Measurements from ENCODE around the gene SHANK3.
A peak's percentile ranks its signal among the peaks of the same experiment; 100 is the strongest.
"Not testable (repeated sequence)": the region's sequence is repeated elsewhere in the genome, so short reads cannot be mapped to it uniquely, and the experiment has no call there.

Gene SHANK3

DNA sequence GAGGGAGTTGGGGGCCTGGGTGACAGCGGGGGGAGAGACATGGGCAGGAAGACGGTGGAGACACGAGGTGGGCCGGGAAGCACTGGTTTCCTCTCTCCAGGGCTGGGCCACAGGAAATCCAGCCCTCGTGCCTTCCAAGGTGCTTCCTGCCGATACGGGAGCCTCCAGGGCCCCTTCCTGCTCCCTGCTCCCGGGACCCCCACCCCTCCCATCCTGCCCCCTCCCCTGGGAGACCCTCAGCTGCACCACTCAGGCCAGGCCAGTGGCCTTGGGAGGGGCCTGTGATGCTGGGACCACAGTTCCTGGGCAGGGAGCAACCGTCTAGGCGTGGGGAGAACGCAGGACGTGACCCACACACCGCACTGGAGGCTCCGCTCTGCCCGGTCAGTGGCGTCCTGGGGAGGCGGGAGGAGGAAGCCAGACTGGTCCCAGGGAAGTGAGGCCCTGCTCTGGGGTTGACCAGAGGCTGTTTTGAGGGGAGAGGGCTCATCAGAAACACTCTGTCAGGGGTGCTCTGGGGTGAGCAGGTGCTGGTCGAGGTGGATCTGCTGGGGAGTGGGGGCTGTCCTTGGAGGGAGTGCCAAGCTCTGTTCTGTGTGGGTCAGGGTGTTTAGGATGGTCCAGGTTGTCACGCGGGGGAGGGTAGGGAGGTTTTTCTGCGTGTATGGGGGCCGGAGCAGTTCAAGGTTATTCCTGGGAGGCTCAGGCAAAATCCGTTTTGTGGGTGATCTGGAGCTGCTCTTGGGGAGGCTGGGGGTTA, at the start of gene SHANK3:
TSS of gene SHANK3 (plus strand) at position 353 of the 760 bp plus-strand sequence.
- no peak for DNase-seq (ENCODE audit: low read depth in 3 of 3)

DNA sequence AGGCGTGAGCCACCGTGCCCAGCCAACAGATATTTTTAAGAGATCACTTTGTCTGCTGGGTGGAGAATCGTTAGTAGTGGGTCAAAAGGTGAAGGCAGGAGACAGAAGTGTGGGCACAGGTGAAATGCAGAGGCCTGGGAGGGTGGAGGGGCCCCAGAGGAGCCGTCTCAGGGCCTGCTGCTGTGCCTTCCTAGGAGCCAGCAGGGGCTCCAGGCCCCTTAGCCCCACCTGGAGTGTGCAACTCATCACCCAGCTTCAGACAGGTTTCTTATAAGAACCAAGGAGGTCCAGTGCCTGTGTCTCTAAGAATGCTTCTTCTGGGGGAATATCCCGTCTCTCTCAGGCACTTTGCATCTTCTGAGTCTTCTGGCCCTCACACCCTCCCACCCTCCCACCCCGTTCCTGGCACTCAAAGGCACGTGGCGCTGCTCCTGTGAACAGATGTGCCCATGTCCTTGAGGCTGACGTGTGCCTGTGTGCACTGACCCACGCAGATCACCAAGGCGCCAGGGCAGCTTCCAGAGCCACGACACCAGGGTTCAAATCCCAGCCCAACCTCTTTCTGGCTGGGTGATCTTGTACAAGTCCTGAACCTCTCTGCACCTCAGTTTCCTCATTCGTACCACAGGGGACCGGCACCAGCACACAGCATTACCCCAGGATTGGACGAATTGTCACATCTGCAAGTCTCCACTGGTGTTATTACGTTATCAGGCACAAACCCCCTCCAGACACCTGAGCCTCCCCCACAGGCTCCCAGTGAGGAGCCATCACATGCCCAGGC, 48.1 kb upstream of the SHANK3 start:
- no peak for DNase-seq (ENCODE audit: low read depth in 3 of 3)

DNA sequence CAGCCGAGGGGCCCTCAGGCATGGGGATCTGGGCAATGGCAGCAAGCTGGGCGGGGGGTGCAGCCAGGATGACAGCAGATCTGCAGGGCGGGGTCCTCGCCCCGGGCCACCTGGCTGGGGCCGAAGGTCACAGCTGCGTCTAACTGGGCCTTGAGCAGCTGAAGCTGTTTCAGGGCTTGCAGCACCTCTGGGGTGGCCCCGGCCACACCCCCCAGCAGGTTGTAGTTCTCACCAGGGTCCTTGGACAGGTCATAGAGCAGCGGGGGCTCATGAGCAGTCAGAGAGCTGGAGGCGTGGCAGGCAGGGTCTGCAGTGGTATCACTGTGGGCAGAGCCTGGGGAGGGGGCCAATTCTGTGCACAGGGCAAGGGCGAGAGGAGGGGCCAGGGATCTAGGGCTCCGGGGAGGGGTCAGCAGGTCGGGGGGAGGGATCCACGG, 47.5 kb upstream of the SHANK3 start:
- DNase-seq (ENCODE audit: low read depth in 3 of 3), result no peak

DNA sequence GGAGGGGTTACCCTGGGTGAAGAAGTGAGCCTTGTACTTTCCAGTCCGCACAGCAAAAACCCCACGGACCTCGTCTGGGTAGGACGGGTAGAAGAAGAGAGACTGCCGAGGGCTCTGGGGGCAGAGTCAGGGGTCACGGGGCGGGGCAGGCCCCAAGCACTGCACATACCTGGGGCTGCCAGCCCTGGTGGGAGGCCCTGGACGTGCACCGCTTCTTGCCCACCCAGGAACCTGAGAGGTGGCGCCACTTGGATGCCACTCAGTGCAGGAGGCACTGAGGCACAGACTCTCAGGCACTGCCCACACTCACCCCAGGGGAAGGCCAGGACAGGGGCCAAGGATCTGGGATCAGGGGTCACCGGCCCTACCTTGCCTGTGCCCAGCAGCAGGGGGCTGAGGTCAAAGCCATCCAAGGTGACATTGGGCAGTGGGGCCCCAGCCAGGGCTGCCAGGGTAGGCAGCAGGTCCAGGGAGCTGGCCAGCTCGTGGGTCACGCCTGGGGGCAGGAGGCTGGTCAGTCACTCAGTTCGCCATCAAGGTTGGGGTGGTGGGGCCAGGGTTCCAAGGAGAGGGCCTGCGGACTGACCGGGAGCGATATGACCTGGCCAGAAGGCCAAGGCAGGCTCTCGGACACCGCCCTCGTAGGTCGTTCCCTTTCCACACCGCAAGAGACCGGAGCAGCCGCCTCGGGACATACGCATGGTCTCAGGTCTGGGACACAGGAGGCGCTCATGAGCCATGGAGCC, 46.9 kb upstream of the SHANK3 start:
- no peak for DNase-seq (ENCODE audit: low read depth in 3 of 3)

GRCh38 chr22:50626314-50626849, 46.2 kb upstream of the SHANK3 start:
- no peak for DNase-seq (ENCODE audit: low read depth in 3 of 3)

DNA sequence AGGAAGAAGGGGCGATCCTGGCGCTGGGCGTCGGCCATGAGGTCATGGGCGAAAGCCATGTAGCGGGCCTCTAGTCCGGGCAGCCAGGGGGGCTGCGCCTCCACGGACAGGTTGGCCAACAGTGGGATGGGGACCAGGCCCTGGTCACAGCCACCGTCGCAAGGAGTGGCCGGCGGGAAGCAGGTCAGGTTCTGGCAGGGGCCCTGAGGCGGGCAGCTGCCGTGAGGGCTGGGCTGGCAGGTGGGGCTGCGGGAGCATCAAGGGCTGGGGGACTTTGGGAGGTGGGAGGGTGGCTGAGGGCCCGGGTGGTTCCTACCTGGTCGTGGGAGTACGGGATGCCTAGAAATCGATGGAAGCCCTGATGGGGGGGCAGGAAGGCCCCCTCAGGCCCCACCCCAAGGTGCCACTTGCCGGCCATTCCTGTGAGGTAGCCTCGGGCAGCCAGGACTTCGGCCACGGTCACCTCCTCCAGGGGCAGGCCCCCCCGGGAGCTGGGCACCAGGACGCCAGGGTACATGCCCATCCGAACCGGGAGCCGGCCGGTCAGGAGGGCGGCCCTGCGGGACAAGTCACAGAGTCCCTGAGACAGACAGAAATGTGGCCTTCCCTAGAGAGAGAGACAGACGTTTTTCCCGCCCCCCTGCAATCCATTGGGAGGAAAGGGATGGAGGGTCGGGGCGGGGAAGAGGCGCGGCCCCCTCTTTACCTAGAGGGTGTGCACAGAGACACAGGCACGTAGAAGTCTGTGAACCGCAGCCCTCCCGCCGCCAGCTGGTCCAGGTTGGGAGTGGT, 45.6 kb upstream of the SHANK3 start:
- no peak for DNase-seq (ENCODE audit: low read depth in 3 of 3)

DNA sequence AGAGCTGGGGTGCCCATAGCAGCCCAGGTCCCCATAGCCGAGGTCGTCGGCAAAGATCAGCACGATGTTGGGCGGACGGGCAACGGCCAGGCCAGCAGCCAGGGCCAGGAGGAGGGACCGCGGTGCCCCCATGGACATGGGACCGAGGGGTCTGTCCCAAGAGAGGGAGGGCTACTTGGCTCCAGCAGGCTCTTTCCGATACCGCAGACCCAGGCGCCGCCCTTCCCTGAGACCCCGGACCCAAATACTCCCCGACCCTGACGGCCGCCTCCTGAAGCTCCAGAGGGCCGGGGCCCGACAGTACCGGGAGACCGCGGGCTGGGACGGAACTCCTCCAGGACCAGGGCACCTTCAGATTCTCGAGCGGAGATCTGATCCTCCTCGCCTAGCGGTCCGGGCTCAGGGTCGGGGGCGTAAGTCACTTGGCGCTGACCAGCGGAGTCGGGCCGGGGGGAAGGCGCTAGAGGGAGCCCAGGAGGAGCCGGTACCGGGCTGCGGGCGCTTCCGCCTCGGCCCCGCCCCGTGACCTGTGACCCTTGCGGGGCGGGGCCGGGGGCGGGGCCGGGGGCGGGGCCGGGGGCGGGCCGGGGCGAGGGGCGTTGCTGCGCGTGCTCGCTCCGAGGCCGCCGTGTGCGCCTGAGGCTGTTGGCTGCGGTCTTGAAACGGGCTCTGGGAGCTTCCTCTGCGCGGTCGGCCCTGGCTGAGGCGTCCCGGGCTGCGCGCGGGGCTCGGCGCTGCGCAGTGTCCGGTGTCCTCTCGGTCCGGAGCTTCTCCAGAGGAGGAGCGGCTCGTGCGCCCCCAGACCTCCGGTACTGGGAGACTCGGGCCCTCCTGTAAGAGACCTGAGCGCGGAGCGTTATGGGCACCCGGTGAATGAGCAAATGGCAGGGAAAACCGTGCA, 44.7 kb upstream of the SHANK3 start, which contains the start of gene ARSA:
TSS of gene ARSA (minus strand) at position 511 of the 901 bp plus-strand sequence. CDS start at position 138, 373 bp downstream.
- DNase-seq (ENCODE audit: low read depth in 3 of 3), result peak in 2 of 3 donors; percentile 59 to 66

GRCh38 chr22:50628543-50629134, 44.0 kb upstream of the SHANK3 start:
- DNase-seq (ENCODE audit: low read depth in 3 of 3), result peak in 1 of 3 donors; percentile 16

GRCh38 chr22:50630376-50630775, 42.2 kb upstream of the SHANK3 start:
- DNase-seq (ENCODE audit: low read depth in 3 of 3), result no peak

- no peak for DNase-seq (ENCODE audit: low read depth in 3 of 3)
Measured at GRCh38 chr22:50633086-50633485, 39.5 kb upstream of the SHANK3 start.

DNA sequence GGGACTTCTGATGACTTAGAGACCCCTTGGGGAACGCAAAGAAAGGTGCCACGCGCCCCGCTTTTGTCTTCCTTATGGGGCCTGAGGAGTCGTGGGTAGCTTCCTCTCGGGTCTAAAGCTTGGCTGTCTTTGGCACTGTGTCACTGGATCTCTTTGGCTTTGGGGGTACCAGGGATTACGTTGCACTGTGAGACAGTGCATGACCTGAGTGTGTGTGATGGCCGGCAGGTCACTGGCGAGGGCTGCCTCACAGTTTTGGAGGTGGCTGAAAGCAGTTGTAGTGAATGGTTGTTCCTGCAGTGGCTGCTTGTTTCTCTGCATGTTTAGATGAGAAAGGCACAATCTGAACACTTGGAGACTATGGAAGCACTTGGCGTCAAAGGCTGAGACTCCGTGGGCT, 38.9 kb upstream of the SHANK3 start:
- DNase-seq (ENCODE audit: low read depth in 3 of 3), result no peak

DNA sequence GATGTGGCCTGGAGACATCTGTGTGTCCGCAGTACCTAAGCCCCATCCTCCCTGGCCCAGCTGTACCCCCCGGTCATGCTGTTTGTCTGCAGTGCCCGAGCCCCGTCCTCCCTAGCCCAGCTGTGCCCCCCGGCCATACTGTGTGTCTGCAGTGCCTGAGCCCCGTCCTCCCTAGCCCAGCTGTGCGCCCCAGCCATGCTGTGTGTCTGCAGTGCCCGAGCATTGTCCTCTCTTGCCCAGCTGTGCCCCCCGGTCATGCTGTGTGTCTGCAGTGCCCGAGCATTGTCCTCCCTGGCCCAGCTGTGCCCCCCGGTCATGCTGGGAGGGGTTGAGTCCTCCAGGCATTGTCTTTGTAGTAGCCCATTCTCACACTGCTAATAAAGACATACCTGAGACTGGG, 37.0 kb upstream of the SHANK3 start:
- no peak for DNase-seq (ENCODE audit: low read depth in 3 of 3)

DNA sequence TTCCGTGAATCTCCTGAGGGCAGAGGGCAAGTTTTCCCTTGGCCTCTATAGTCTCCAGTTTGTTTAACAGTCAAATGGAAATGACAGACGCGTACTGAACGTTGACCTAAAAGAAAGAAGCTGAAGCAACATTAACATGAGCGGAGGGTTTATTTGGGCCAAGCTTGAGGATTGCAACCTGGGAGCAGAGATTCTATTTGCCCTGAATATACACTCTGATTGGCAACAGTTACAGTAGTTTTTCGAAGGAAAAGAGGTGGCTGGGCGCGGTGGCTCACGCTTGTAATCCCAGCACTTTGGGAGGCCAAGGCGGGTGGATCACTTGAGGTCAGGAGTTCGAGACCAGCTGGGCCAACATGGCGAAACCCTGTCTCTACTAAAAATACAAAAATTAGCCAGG, 32.3 kb upstream of the SHANK3 start:
- not testable (repeated sequence) for DNase-seq (ENCODE audit: low read depth in 3 of 3)

DNA sequence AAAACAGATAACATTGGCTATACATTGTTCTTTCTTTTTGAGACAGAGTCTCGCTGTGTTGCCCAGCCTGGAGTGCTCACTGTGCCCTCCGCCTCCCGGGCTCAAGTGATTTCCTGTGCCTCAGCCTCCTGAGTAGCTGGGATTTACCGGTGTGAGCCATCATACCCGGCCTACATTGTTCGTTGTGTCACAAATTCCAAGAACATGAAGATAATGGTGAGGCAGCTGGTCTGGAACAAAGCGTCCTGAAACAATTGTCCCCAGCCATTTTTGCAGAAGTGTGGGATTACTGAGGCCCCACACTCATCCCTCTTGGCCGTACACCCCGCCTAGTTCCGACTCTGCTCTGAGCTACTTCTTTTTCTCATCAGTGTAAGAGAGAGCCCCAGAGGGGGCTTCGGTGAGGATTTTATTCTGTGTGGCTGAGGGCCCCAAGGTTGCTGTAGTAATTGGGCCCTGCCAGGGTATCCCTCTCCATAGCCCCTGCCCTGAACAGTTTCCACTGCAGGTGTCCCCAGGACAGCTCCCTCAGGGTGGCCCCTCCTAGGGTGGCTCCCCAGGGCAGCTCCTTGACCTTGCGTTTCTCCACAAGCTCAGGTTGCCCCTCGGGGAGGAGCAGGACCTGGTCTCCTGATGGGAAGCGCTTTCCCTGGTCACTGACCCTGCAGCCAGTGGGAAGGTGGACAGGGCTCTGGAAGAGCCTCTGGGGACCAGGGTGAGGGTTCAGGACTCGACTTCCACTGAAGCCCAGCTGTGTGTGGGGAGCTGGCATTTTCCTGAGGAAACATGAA, 31.6 kb upstream of the SHANK3 start:
- no peak for DNase-seq (ENCODE audit: low read depth in 3 of 3)

DNA sequence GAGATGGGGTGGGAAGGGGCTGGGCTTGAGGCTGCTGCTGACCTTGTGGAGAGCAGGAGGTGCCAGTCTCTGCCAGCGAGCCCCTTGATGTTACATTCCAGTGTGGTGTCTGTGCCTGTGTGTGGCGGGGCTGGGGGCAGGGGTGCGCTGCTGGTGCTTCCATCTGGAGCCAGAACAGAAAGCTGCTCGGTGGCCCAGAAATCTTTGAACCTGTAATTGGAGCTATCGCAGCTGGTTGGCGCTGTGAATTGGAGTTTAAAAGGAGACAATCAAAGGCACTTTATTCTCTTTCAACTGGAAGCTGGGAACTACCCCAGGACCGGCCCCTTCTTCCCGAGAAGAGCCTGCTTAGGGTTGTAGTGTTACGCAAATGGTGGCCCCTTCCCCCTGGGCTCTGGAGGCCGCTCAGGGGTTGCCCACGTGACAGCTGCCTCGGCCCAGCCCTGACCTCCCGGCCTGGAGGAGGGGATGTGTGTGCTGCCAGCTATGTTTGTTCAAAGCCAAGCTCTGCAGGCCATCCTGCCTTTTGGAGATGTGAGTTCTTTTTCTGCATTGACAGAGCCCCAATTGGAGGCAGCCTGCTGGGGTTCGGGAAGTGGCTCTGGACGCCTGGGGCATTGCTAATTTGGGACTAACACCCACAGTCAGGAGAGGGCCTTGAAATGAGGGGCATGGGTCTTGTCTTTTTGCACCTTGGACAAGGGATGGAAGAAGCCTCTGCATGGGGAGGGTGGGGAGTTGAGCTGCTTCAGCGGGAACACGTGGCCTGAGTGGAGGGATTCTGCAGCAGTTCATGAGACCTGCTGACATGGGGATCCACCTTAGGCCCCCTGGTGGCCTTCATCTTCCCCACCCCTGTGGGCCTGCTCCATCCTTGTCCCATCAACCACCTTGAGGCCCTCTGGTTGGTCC, 30.7 kb upstream of the SHANK3 start:
- DNase-seq (ENCODE audit: low read depth in 3 of 3), result no peak

DNA sequence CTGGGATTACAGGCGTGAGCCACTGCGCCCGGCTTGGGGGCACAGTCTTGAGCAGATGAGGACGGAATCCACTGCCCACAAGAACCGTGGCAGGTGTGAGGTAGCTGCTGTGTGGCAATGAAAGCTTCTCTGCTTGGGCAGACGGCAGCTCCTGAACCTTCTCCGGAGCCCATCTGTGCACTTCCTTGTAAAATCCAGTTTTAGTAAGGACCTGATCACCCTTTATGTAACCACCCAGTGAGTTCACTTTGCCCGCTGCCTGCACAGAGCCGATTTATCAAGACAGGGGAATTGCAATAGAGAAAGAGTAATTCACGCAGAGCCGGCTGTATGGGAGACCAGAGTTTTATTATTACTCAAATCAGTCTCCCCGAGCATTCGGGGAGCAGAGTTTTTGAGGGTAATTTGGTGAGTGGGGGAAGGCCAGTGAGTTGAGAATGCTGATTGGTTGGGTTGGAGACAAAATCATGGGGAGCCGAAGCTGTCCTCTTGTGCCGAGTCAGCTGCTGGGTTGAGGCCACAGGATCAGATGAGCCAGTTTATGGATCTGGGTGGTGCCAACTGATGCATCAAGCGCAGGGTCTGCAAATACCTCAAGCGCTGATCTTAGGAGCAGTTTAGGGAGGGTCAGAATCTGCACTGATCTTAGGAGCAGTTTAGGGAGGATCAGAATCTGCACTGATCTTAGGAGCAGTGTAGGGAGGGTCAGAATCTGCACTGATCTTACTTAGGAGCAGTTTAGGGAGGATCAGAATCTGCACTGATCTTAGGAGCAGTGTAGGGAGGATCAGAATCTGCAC, 29.4 kb upstream of the SHANK3 start:
- DNase-seq (ENCODE audit: low read depth in 3 of 3), result not testable (repeated sequence)

- not testable (repeated sequence) for DNase-seq (ENCODE audit: low read depth in 3 of 3)
Measured at GRCh38 chr22:50643821-50644101, 28.9 kb upstream of the SHANK3 start.

All from stimulated activated CD4-positive, alpha-beta T cell treated with anti-CD3 and anti-CD28 coated beads, TNF-alpha, amount 100 ng/mL, for 48 hours (primary cell).